WTC11 (cell line): Measurements from ENCODE around the gene TOM1. TPM values are rescaled to one million over a fixed set of nuclear protein-coding genes. Genes with fewer than 3 reads are reported as not detected.
A peak's percentile ranks its signal among the peaks of the same experiment; 100 is the strongest.

Source experiments
- ATAC-seq: fragments of 200-7000 bp; cut with Tn5 transposase; 2 replicates; pipeline ENCODE4 v1.10.0; 2021; ENCODE audit warnings: mild to moderate bottlenecking, moderate library complexity
- CTCF ChIA-PET: fragments of 300-600 bp; sonication (Branson Sonifier 250); formaldehyde crosslinking; loops from one replicate; lab custom pipeline; 2021; ENCODE audit warnings: antibody characterized with exemption; lab: Charles Lee
- POLR2A ChIA-PET: fragments of 350-600 bp; sonication (Branson Sonifier 250); formaldehyde crosslinking; loops from one replicate; lab custom pipeline; 2021; ENCODE audit warnings: antibody characterized with exemption; lab: Charles Lee
- DNase-seq: peaks from one replicate; pipeline ENCODE4 v3.0.0; 2021; ENCODE audit warnings: low spot score
- H3K27ac Mint-ChIP-seq: 2 replicates; pipeline ENCODE4 v1.8.0; 2021; ENCODE audit warnings: mixed read lengths
- H3K27me3 Mint-ChIP-seq: 2 replicates; pipeline ENCODE4 v1.8.0; 2021; ENCODE audit warnings: low read depth, mild to moderate bottlenecking, moderate library complexity, mixed read lengths
- H3K36me3 Mint-ChIP-seq: 2 replicates; pipeline ENCODE4 v1.8.0; 2021; ENCODE audit warnings: mixed read lengths
- H3K4me1 Mint-ChIP-seq: 2 replicates; pipeline ENCODE4 v1.8.0; 2022; ENCODE audit warnings: mixed read lengths
- H3K4me3 Mint-ChIP-seq: 2 replicates; pipeline ENCODE4 v1.8.0; 2021; ENCODE audit warnings: mild to moderate bottlenecking, moderate library complexity, mixed read lengths
- H3K9me3 Mint-ChIP-seq: 2 replicates; pipeline ENCODE4 v1.8.0; 2021; ENCODE audit warnings: mixed read lengths
- ATF2 ChIP-seq: sonication (generic); formaldehyde crosslinking; IDR thresholded peaks from 2 replicates; pipeline ENCODE4 v1.8.1; 2022; ENCODE audit warnings: low read depth, missing genetic modification reagents, borderline replicate concordance
- ELF4 ChIP-seq: sonication (generic); formaldehyde crosslinking; IDR thresholded peaks from 2 replicates; pipeline ENCODE4 v1.8.1; 2022; ENCODE audit warnings: low read depth, mild to moderate bottlenecking, moderate library complexity, missing genetic modification reagents
- FOXP4 ChIP-seq: sonication (generic); formaldehyde crosslinking; IDR thresholded peaks from 2 replicates; pipeline ENCODE4 v1.8.0; 2022; ENCODE audit warnings: mild to moderate bottlenecking, missing genetic modification reagents
- IRF2 ChIP-seq: sonication (generic); formaldehyde crosslinking; IDR thresholded peaks from 2 replicates; pipeline ENCODE4 v1.8.0; 2022; ENCODE audit warnings: low read depth, missing genetic modification reagents, borderline replicate concordance
- PRRX2 ChIP-seq: fragments of 250-450 bp; sonication (Bioruptor Pico); IDR thresholded peaks from 2 replicates; pipeline ENCODE4 v1.8.0; 2021; ENCODE audit warnings: mild to moderate bottlenecking
- TCF7 ChIP-seq: sonication (generic); formaldehyde crosslinking; IDR thresholded peaks from 2 replicates; pipeline ENCODE4 v1.8.0; 2022; ENCODE audit warnings: mild to moderate bottlenecking, low read depth, missing genetic modification reagents, moderate library complexity
- USF2 ChIP-seq: sonication (generic); formaldehyde crosslinking; IDR thresholded peaks from 2 replicates; pipeline ENCODE4 v1.8.1; 2023; ENCODE audit warnings: mild to moderate bottlenecking, missing genetic modification reagents, moderate library complexity
- ZBTB43 ChIP-seq: sonication (generic); formaldehyde crosslinking; IDR thresholded peaks from 2 replicates; pipeline ENCODE4 v1.8.1; 2023; ENCODE audit warnings: mild to moderate bottlenecking, missing genetic modification reagents
- ZNF281 ChIP-seq: sonication (generic); formaldehyde crosslinking; IDR thresholded peaks from 2 replicates; pipeline ENCODE4 v1.8.0; 2023; ENCODE audit warnings: mild to moderate bottlenecking, missing genetic modification reagents
- ZNF671 ChIP-seq: fragments of 250-450 bp; sonication (Bioruptor Pico); IDR thresholded peaks from 2 replicates; pipeline ENCODE4 v1.8.0; 2021; ENCODE audit warnings: mild to moderate bottlenecking
- ZSCAN18 ChIP-seq: fragments of 250-450 bp; sonication (Bioruptor Pico); IDR thresholded peaks from 2 replicates; pipeline ENCODE4 v2.1.2; 2022; ENCODE audit warnings: mild to moderate bottlenecking, moderate library complexity
- total RNA-seq: library from RNA; stranded (reverse); gene quantifications from 3 replicates; pipeline ENCODE4 v1.2.3, GENCODE V29; 2021

Gene TOM1
- total RNA-seq, 1 experiment from 2014 or later = 23.5 TPM

GRCh38 chr22:35392357-35392756, 92.7 kb downstream of the TOM1 start (continued):
- TF ChIP-seq PRRX2 (CRISPR knock-in tag) = no peak

- CTCF ChIA-PET = interaction anchor here (1.1 kb wide), 1 partner anchor 42 kb away, joined by 3 read pairs; no protein-coding TSS in a partner anchor
- peaks cover 10% of the 10 kb centered on the region for H3K36me3 Mint-ChIP-seq
- no peak for ATAC-seq
These were observed 93.7 kb downstream of the TOM1 start for GRCh38 chr22:35393116-35394010.

GRCh38 chr22:35394011-35394312, 94.3 kb downstream of the TOM1 start:
- Mint-ChIP-seq H3K36me3 (peaks cover 10% of the 10 kb centered on the region), H3K27ac (peak overlapping the region; percentile 21), H3K4me3 (no peak overlapping the region), H3K27me3 (no peaks in the 10 kb centered on the region), H3K9me3 (no peaks in the 10 kb centered on the region), H3K4me1 (peaks cover 14% of the 10 kb centered on the region)
- ChIA-PET CTCF (interaction anchor here (1.1 kb wide), 1 partner anchor 43 kb away, joined by 3 read pairs; no protein-coding TSS in a partner anchor), POLR2A (interaction anchor here (0.6 to 0.7 kb wide), 2 partner anchors 8 to 11 kb away, joined by 3 to 6 read pairs; no protein-coding TSS in a partner anchor)
- DNase-seq (no peak), ATAC-seq (no peak)
- TF ChIP-seq ZNF671 (CRISPR knock-in tag) (no peak), ELF4 (CRISPR knock-in tag) (no peak), IRF2 (CRISPR knock-in tag) (no peak), USF2 (CRISPR knock-in tag) (no peak), ZNF281 (CRISPR knock-in tag) (no peak), TCF7 (CRISPR knock-in tag) (no peak), FOXP4 (CRISPR knock-in tag) (no peak), ZSCAN18 (no peak), ZBTB43 (CRISPR knock-in tag) (no peak)

More at GRCh38 chr22:35393116-35394010, 93.7 kb downstream of the TOM1 start:
- POLR2A ChIA-PET = interaction anchor here (0.7 kb wide), 1 partner anchor 10 kb away, joined by 3 read pairs; no protein-coding TSS in a partner anchor
- Mint-ChIP-seq H3K27me3 (no peaks in the 10 kb centered on the region), H3K9me3 (no peaks in the 10 kb centered on the region), H3K4me3 (no peak overlapping the region), H3K4me1 (peaks cover 14% of the 10 kb centered on the region), H3K27ac (peak overlapping the region; percentile 21; the same call in 1 of the 2 replicates)
- DNase-seq = no peak
- TF ChIP-seq ATF2 (CRISPR knock-in tag) (no peak), ZNF281 (CRISPR knock-in tag) (no peak)
